Kidney epithelial cell (primary cell): Measurements from ENCODE around the gene BEX1. TPM values are rescaled to one million over a fixed set of nuclear protein-coding genes. Genes with fewer than 3 reads are reported as not detected.
A peak's percentile ranks its signal among the peaks of the same experiment; 100 is the strongest.
"Not testable (repeated sequence)": the region's sequence is repeated elsewhere in the genome, so short reads cannot be mapped to it uniquely, and the experiment has no call there.

Source experiments
- DNase-seq: peaks from one replicate; pipeline ENCODE4 v3.0.0-alpha.2; 2010; ENCODE audit warnings: low read depth
- H3K27me3 ChIP-seq: 2 replicates; pipeline ENCODE4 v1.6.0; 2011; ENCODE audit warnings: low read length; ENCODE audit not compliant: control insufficient read depth, insufficient read depth
- H3K36me3 ChIP-seq: 2 replicates; pipeline ENCODE4 v1.5.1; 2011; ENCODE audit warnings: low read length; ENCODE audit not compliant: control insufficient read depth, insufficient read depth
- H3K4me3 ChIP-seq: 2 replicates; pipeline ENCODE4 v1.5.1; 2011; ENCODE audit warnings: low read depth, mild to moderate bottlenecking, control low read depth, low read length
- CTCF ChIP-seq: IDR thresholded peaks from 2 replicates; pipeline ENCODE4 v1.5.1; 2011; ENCODE audit warnings: mild to moderate bottlenecking, moderate library complexity, low read length, control low read depth, inconsistent platforms; ENCODE audit not compliant: insufficient read depth, poor library complexity, severe bottlenecking
- total RNA-seq: library from RNA; depleted of rRNA; stranded (reverse); fragments of >200 nt; gene quantifications from 2 replicates; pipeline ENCODE4 v1.2.3, GENCODE V29; 2015

The BEX1 gene
- total RNA-seq, 1 donor from 2014 or later = 40.2 TPM

GRCh38 chrX:103063191-103063845 lies 653 bp downstream of the BEX1 start:
- DNase-seq = no peak
- Histone ChIP-seq H3K36me3 (no peaks in the 10 kb centered on the region), H3K4me3 (peak overlapping the region; percentile 31), H3K27me3 (peaks cover 4% of the 10 kb centered on the region)
- TF ChIP-seq CTCF = peak; percentile 3

- no peaks in the 10 kb centered on the region for H3K36me3 ChIP-seq
- H3K27me3 ChIP-seq = peaks cover 4% of the 10 kb centered on the region
- no peak overlapping the region for H3K4me3 ChIP-seq
- no peak for DNase-seq
- no peak for TF ChIP-seq CTCF
Observed at GRCh38 chrX:103061486-103061885, 2.5 kb downstream of the BEX1 start.

GRCh38 chrX:103056902-103057301 lies 7.1 kb downstream of the BEX1 start:
- no peak for TF ChIP-seq CTCF

GRCh38 chrX:103052625-103053024 lies 11.3 kb downstream of the BEX1 start:
- Histone ChIP-seq H3K4me3 (no peak overlapping the region), H3K27me3 (no peaks in the 10 kb centered on the region), H3K36me3 (no peaks in the 10 kb centered on the region)
- no peak for TF ChIP-seq CTCF
- no peak for DNase-seq

More at GRCh38 chrX:103056902-103057301, 7.1 kb downstream of the BEX1 start:
- Histone ChIP-seq H3K36me3 (no peaks in the 10 kb centered on the region), H3K4me3 (no peak overlapping the region), H3K27me3 (no peaks in the 10 kb centered on the region)
- DNase-seq = no peak

- H3K27me3 ChIP-seq = no peaks in the 10 kb centered on the region
- TF ChIP-seq CTCF = no peak
Observed at GRCh38 chrX:103051260-103051789, 12.6 kb downstream of the BEX1 start.

GRCh38 chrX:103033371-103033770 lies 30.6 kb downstream of the BEX1 start:
- H3K4me3 ChIP-seq, H3K36me3 ChIP-seq, H3K27me3 ChIP-seq, DNase-seq: not testable (repeated sequence)

More at GRCh38 chrX:103051260-103051789, 12.6 kb downstream of the BEX1 start:
- DNase-seq = no peak
- Histone ChIP-seq H3K4me3 (no peak overlapping the region), H3K36me3 (no peaks in the 10 kb centered on the region)
